ENCODE results near the gene SMARCC1. TPM values are rescaled to one million over a fixed set of nuclear protein-coding genes. Genes with fewer than 3 reads are reported as not detected.

The SMARCC1 gene
- total RNA-seq, 1 experiment from 2014 or later = 84.2 TPM

DNA sequence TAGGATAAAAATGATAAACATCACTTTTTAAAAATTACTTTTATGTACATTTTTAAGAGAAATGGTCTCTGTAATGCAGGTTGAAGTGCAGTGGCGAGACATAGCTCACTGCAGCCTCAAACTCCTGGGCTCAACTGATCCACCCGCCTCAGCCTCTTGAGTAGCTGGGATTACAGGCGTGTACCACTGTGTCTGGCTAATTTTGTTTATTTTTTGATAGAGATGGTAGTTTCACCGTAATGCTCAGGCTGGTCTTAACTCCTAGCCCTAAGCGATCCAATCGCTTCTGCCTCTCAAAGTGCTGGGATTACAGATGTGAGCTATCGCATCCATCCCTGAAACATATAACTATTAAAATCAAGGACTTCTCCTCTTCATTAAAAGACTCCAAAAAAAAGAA lies 140.0 kb downstream of the SMARCC1 start:
- BruUV-seq (replicated peaks) = no TSS peak

DNA sequence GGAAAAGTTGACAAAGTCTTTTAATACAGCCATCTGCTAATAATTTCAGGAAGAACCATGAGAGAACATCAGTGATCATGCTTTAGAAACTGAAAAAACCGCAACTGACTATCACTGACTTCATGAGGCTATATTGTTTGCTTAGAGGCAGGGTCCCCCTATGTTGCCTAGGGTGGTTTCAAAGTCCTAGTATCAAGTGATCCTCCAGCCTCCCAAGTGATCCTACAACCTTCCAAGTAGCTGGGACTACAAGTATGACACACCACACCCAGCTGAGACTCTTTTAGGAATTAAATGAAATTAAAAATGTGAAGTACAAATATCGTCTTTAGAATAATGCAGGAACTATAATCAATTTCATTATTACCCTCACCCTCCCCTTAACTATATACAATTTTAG lies 144.8 kb downstream of the SMARCC1 start:
- in situ Hi-C loops (cut with HindIII; ENCODE audit: low pct_unique_long_range_greater_than_20kb, low sequenced_read_pairs) (no loop called here), intact Hi-C loops (cut with micrococcal nuclease; ENCODE audit: unreplicated experiment) (no loop called here)
- ATAC-seq (no peak), DNase-seq (ENCODE audit: low read depth, low spot score) (no peak)
- Histone ChIP-seq H3K27ac (ENCODE audit: low read length) (no peak overlapping the region), H3K4me3 (ENCODE audit: low read depth in 2 of 2, low read length in 2 of 2) (no peak overlapping the region), H3K4me1 (ENCODE audit: control insufficient read depth, insufficient read depth, low read length) (no peaks in the 10 kb centered on the region), H3K36me3 (ENCODE audit: control insufficient read depth, insufficient read depth, low read length) (peaks cover 9% of the 10 kb centered on the region), H3K27me3 (ENCODE audit: control insufficient read depth, insufficient read depth, low read length) (no peaks in the 10 kb centered on the region), H3K9me3 (ENCODE audit: control insufficient read depth, insufficient read depth, low read depth, low read length) (no peaks in the 10 kb centered on the region)
- ChIA-PET POLR2A (interaction anchor here (0.6 kb wide), 1 partner anchor 58 kb away, joined by 3 read pairs; no protein-coding TSS in a partner anchor), CTCF (no interaction called here)
- no TSS peak for BruUV-seq (replicated peaks)
- TF ChIP-seq, protein P1, sequence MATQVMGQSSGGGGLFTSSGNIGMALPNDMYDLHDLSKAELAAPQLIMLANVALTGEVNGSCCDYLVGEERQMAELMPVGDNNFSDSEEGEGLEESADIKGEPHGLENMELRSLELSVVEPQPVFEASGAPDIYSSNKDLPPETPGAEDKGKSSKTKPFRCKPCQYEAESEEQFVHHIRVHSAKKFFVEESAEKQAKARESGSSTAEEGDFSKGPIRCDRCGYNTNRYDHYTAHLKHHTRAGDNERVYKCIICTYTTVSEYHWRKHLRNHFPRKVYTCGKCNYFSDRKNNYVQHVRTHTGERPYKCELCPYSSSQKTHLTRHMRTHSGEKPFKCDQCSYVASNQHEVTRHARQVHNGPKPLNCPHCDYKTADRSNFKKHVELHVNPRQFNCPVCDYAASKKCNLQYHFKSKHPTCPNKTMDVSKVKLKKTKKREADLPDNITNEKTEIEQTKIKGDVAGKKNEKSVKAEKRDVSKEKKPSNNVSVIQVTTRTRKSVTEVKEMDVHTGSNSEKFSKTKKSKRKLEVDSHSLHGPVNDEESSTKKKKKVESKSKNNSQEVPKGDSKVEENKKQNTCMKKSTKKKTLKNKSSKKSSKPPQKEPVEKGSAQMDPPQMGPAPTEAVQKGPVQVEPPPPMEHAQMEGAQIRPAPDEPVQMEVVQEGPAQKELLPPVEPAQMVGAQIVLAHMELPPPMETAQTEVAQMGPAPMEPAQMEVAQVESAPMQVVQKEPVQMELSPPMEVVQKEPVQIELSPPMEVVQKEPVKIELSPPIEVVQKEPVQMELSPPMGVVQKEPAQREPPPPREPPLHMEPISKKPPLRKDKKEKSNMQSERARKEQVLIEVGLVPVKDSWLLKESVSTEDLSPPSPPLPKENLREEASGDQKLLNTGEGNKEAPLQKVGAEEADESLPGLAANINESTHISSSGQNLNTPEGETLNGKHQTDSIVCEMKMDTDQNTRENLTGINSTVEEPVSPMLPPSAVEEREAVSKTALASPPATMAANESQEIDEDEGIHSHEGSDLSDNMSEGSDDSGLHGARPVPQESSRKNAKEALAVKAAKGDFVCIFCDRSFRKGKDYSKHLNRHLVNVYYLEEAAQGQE (IDR thresholded peaks at IDR 0.05; ENCODE audit: insufficient read depth in 1 of 2, low read depth in 2 of 2, low read length in 1 of 2) = no peak
- TF ChIP-seq TCF7L2 (IDR thresholded peaks at IDR 0.05; ENCODE audit: low read depth, low read length) (no peak), SIN3A (IDR thresholded peaks at IDR 0.05; ENCODE audit: borderline replicate concordance, insufficient read depth, low read depth, low read length) (no peak), POLR2AphosphoS5 (IDR thresholded peaks at IDR 0.05; ENCODE audit: low read depth, low read length) (no peak)
- TF ChIP-seq, protein P2, sequence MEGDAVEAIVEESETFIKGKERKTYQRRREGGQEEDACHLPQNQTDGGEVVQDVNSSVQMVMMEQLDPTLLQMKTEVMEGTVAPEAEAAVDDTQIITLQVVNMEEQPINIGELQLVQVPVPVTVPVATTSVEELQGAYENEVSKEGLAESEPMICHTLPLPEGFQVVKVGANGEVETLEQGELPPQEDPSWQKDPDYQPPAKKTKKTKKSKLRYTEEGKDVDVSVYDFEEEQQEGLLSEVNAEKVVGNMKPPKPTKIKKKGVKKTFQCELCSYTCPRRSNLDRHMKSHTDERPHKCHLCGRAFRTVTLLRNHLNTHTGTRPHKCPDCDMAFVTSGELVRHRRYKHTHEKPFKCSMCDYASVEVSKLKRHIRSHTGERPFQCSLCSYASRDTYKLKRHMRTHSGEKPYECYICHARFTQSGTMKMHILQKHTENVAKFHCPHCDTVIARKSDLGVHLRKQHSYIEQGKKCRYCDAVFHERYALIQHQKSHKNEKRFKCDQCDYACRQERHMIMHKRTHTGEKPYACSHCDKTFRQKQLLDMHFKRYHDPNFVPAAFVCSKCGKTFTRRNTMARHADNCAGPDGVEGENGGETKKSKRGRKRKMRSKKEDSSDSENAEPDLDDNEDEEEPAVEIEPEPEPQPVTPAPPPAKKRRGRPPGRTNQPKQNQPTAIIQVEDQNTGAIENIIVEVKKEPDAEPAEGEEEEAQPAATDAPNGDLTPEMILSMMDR (IDR thresholded peaks at IDR 0.05) = no peak

More for the DNA sequence above, 140.0 kb downstream of the SMARCC1 start:
- no peak for ATAC-seq
- intact Hi-C loops (cut with micrococcal nuclease; ENCODE audit: unreplicated experiment) = no loop called here
- Histone ChIP-seq H3K4me1 (ENCODE audit: control insufficient read depth, insufficient read depth, low read length) (no peaks in the 10 kb centered on the region), H3K27me3 (ENCODE audit: control insufficient read depth, insufficient read depth, low read length) (no peaks in the 10 kb centered on the region), H3K36me3 (ENCODE audit: control insufficient read depth, insufficient read depth, low read length) (peaks cover 2% of the 10 kb centered on the region; the same call in 1 of the 2 replicates), H3K4me3 (ENCODE audit: low read depth in 2 of 2, low read length in 2 of 2) (no peak overlapping the region), H3K27ac (ENCODE audit: low read length) (no peak overlapping the region), H3K9me3 (ENCODE audit: control insufficient read depth, insufficient read depth, low read depth, low read length) (no peaks in the 10 kb centered on the region)
- no peak for TF ChIP-seq SIN3A (IDR thresholded peaks at IDR 0.05; ENCODE audit: borderline replicate concordance, insufficient read depth, low read depth, low read length)
- TF ChIP-seq, protein P2 (IDR thresholded peaks at IDR 0.05) = no peak
- DNase-seq (ENCODE audit: low read depth, low spot score) = no peak
- POLR2A ChIA-PET = no interaction called here
- in situ Hi-C loops (cut with HindIII; ENCODE audit: low pct_unique_long_range_greater_than_20kb, low sequenced_read_pairs) = no loop called here
- CTCF ChIA-PET = no interaction called here

Data from Panc1 (cell line).